ENCODE results near the gene TRAF3IP1.

GRCh38 chr2:238286551-238286950 is 33.8 kb upstream of the TRAF3IP1 start:
- no peak for TF ChIP-seq CTCF (IDR thresholded peaks at IDR 0.05)
- no peak for TF ChIP-seq POLR2A (IDR thresholded peaks at IDR 0.05)
